HG03060 (cell line): ENCODE results near the gene NDC80.
"Not testable (repeated sequence)": the region's sequence is repeated elsewhere in the genome, so short reads cannot be mapped to it uniquely, and the experiment has no call there.

Experiments used
- ATAC-seq: cut with Tn5 transposase; IDR thresholded peaks from one replicate; pipeline ENCODE4 v1.9.1; 2021; ENCODE audit warnings: low read depth, moderate number of reproducible peaks; ENCODE audit not compliant: unreplicated experiment

NDC80 gene

DNA sequence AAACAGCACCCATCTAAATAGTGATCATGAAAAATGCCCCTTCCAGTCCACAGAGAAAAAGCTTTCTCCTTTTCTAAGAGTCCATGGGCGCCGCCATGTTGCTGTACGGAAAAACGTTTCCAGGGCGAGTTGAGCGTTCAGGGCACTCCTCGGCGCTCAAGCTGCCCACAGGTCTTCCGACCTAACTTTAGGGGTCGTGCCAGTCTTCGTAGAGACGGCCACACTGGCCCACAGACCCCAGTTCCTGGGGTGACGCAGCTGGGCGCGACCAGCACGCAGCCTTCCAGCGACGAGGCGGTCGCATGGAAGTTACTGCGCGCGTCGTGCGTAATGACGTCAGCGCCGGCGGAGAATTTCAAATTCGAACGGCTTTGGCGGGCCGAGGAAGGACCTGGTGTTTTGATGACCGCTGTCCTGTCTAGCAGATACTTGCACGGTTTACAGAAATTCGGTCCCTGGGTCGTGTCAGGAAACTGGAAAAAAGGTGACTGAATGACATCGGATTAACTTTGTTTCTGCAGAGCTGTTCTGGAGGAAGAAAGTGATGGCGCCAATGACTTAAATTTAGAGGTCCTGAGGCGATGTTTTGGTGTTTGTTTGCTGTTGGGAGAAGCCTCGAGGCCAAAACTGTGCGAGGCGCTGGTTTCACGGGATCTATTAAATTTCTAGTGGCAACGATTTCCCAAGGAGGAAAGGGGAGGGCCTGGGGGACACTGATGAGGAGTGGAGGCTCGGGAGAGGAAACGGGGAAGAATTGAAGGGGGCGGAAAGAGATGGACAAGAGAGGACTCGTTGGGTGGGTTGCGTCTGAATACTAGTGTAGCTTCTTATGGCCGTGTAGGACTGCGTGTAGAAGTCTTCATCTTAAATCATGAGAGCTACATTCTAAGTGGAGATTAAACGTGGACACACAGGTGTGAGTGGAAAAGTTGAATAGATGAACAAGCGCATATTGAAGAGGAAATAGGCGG is at the start of gene NDC80, which contains the start of gene METTL4:
NDC80 (plus strand) TSS at position 358 of the 971 bp plus-strand sequence. CDS start 1,429 bp downstream, outside the sequence.
METTL4 (minus strand) TSS at position 306 of the 971 bp plus-strand sequence. CDS start 4,289 bp downstream, outside the sequence.
- ATAC-seq, result peak; percentile 69

DNA sequence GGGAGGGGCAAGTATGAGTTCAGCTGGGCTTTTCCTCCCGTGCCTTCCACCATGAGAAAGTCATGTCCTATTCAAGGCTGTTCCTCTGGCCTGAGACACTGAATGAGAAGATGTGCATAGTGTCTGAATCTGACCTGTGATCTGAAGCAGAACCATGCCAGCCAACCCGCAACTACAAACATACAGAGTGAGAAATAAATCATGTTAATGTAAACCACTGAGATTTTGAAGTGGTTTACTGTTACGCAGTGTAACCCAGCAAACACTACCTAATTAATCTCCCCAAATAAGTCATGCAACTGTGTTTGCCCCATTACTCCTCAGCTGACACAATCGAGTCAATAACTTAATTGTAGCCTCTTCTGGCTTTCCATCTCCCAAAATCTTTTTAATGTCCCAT is 49.2 kb upstream of the NDC80 start:
- no peak for ATAC-seq

DNA sequence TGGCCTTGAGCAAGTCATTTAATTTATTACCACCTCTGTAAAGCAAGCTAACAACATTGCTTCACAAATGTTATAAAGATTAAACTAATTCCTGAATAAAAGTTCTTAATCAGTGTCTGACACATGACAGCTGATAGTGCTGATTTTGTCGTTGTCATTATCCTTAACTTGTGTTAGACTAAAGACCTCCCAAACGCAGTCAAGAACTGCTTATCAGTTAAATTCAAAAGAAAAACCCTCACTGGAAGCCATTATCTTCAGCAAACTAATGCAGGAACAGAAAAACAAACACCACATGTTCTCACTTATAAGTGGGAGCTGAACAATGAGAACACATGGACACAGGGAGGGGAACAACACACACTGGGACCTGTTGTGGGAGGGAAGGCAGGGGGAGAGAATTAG is 46.6 kb upstream of the NDC80 start:
- ATAC-seq, result not testable (repeated sequence)

DNA sequence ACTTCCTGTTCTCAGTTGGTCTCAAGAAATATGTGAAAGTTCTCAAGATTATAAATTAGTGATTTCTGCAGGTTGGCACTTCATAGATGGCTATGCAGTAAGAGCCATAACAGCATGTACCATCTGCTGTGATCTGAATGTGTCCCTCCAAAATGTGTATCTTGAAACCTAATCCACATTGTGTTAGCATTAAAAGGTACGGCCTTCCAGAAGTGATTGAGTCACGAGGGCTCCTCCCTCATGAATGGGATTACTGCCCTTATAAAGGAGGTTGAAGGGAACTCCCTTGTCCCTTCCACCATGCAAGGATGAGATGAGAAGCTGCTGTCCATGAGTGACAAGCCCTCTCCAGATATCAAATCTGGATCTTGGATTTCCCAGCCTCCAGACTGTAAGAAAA is 45.0 kb upstream of the NDC80 start:
- ATAC-seq, result no peak

DNA sequence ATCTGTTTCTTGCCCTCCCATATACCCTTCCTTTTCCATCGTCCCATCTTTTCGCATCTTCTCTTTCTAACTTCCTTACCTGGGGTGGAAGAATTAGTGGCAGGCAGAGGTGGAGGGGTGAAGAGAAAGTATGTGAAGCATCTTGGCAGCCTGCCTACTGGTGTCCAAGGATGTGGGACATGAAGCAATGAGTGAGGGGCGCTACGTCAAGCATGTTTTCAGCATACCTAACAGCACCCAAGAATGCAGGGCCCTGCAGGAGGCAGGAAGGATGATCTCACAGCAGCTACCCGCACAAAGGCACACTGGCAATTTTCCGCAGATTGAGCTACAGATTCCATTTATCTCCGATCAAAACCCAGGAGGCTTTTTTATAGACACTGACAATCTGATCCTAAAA is 42.2 kb upstream of the NDC80 start:
- no peak for ATAC-seq

DNA sequence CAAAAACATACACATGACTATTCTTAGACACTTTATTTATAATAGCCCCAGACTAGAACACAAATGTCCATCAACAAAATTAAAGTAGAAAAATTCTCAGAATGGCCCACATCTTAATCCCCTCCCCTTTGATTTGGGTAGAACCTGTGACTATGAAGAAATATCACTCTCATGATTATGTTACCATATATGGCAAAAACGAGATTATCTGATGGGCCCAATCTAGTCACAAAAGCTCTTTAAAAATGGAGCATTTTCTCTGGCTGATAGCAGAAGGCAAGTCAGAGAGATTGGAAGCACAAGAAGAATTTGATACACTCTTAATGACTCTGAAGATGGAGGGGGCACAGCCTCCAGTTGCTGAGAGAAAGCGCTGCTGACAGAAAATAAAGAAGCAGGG is 39.6 kb upstream of the NDC80 start:
- ATAC-seq, result no peak

DNA sequence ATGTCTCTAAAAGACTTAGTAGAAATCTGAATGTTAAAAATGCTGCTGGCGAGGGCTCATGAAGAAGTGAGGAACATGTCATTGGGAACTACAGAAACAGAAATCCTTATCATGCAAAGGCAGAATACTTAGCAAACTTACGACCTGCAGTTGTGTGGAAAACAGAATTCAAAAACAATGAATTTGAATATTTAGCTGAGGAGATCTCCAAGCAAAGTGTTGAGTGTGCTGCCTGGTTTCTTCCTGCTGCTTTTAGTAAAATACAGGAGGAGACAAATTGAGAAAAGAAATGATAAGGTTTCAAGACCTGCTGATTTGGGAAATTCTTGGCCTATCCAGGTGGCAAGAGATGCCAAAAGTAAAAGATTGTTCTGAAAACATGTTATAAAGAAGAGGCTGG is 38.6 kb upstream of the NDC80 start:
- no peak for ATAC-seq

DNA sequence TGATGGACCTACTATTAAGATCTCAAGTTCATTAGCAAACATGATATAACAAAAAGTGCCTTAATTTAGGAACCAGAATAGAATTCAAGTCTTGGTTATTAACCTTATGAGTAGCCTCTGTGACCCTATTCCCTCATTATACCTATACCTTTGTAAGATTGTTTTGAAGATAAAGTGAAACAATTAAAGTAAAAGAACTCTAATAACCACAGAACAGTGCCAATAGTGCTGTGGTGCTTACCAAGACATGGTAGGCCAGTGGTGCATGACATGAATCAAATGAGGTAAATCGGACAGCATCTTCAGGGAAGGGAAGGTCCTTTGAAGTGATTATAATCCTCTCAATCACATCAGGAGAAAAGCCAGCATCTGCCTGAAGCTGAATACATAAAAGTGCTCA is 36.5 kb upstream of the NDC80 start:
- ATAC-seq, result no peak

DNA sequence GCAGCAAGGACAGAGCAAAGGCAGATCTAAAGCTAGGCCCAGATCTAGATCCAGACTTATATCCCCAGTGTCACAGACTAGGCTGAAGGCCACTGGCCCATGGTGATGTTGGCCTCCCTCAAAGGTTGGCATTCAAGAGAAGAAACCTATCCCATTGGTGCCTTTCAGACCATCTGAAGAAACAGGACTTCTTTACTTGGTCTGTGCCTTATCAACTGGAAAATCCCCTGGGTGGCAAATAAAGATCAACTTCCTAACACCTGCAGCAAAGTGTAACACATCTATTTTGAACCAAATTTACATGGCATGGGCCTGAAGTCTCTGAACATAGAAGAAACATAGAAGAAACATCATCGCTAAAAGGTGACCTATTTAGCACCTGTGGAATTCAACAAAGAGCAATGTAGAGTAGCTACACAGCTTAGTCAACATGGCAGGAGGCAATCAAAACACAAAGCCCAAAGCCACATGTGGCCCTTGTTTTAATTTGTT is 35.9 kb upstream of the NDC80 start:
- no peak for ATAC-seq

DNA sequence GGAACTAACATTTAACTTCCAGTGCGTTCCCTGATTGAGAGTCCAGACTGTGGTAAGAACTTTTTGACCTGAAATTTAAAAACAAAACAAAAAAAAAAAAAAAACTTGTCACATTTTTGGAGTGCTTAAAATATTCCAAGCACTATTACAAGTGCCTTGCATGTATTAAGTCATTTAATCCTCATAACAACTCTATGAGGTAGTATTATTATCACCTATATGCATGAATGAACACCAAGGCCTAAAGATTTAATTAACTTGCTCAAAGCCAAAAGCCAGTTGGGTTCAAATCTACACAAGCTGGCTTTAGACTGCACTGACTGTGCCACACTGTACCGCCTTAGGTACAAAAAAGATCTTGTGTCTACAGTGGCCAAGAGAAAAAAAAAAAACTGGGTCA is 35.3 kb upstream of the NDC80 start:
- no peak for ATAC-seq

DNA sequence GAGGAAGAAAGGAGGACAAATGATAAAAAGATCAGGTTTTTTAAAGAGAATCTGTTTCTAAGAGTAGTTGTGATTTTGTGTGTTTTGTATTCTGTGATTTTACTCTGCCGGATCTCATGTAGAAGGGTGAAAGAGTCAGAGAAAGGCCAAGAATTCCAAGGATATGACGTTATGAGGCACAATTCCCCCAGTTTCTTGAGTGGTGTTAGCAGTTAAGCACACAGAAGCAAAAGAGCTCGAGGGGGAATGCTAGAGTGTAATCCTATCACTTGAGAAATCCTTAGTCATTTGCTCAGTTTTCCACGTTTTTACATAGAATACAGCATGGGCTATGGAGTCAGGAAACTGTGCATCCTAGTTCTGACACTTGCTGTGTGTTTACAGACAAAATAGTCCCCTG is 34.9 kb upstream of the NDC80 start:
- ATAC-seq, result no peak

DNA sequence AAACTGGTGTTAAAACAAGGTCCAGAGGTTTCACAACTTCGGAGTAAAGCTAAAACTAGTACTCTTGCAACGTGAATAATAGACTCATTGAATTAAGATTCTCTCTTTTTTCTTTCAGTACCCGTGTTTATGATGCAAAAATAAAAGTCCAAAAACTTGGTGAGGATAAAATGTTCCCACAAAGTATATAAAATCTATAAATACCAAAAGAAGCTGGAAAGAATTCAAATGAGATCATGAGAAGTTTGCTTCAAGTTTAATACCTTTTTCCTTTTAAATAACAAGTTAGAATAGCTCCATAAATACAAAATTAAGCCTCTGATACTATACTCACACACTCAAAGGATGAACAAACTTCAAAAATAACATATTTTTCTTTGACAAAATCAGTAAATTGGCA is 34.1 kb upstream of the NDC80 start:
- no peak for ATAC-seq

DNA sequence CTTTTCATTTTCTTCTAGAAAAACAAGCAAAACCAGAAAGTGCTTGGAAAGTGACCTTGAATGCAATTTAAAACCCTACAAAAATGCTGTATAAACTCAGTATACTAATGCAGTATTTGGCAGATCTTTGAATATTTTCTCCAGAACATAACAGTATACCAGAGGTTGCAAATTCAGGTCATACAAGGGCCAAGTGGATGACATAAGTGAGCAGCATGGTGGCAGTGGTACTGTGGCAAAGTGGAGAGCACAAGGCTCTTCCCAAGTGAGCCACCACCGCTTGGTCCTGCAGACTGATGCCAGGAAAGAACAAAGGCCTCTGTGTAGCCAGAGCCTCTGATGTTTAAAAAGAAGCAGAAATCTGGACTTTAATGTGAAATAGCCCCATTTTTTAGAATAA is 33.1 kb upstream of the NDC80 start:
- ATAC-seq, result no peak

DNA sequence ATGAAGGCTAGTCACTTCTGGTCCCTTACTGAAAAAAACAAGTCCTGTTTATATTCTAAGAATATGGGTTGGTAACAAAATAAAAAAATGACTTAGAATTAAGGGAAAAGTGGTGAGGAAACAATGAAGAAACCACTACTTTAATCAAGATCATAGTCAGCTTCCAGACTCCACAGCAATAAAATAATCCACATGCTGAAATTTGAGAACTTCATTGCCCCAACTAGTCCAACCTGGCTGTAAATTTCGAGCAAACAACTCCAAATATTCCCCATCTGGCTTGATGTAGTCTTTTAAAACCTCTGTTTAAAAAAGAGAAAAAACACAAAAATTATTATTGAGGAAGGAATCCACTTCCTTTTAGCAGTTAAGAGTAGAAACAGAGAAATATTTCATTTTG is 32.5 kb upstream of the NDC80 start:
- ATAC-seq, result no peak

DNA sequence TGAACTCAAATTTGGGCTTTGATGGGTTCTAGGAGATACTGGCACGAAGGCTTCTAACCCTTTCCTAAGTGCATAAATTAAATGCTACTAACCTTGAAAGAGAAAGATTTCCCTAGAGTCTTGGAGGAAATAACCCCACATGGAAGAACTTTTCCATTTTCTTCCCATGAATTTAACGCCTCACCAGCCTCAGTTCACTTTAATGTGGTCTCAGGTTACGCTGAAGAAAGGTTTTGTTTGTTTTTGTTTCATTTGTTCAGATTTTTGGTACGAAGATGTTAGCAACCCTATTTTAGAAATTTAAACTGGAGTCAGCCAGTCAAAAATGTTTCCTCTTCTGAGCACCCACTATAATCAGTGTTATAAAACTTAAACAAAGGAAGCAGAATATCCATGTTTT is 30.8 kb upstream of the NDC80 start:
- ATAC-seq, result no peak

DNA sequence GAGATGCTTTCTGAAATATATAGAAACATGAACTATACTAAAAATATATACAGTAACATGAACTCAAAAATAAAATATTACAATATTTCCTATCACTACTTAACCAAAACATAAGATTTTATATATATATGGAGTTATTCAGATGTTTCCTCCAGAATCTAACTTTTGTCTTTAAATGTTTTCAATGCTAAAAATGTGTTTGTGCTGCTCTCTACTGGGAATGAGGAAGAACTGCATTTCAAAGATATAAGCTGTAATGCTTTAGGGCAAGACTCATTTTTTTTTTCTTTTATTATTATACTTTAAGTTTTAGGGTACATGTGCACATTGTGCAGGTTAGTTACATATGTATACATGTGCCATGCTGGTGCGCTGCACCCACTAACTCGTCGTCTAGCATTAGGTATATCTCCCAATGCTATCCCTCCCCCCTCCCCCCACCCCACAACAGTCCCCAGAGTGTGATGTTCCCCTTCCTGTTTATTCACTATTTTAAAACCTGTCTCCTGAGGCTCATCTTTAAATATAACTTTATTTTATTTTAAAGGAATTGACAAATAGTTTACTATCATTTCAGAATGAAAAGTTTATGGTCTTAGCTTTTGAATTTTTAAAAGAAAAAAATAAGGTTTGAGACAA is 29.3 kb upstream of the NDC80 start:
- not testable (repeated sequence) for ATAC-seq

DNA sequence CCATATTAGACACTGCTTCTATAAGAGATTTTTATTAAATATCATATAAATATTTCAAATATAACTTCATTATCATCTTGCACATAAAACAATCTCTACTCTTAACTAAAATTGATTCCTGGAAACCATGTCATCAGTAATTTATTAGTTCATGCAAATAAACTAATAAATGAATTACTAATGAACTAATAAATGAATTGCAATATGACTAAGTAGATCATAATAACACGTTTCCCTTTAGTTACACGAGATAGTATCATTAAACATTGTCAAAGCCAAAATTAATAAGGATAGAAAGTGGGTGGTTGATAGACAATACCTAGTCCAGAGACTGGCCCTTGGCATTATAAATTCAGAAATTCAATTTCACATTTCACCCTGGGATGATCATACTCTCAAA is 26.2 kb upstream of the NDC80 start:
- ATAC-seq, result no peak

DNA sequence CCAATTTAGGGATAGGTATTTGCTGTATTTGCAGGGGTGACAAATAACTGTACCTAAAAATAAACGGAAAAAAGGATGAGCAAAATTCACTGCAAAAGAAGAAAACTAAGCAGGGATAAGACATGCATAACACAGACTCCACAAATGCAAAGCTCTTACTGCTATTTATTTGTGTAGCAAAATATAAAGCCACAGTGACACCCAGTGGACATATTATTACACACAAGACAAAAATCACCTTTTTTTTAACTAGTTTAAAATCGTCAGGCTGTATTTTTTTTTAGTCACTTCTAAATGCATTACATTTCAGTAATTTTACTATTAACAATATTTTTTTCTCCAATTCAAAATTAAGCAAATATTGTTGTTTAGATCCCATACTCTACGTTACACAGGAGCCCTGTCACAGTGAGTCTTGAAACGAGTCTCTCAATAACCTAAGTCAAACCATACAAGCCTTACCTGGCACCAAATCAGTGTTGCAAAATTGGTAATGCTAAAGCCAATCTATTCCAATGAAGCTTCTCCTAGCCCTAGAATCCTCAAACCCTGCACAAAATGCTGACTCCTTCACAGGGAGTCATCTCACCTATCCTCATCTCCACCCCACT is 23.8 kb upstream of the NDC80 start:
- peak; percentile 49 for ATAC-seq

DNA sequence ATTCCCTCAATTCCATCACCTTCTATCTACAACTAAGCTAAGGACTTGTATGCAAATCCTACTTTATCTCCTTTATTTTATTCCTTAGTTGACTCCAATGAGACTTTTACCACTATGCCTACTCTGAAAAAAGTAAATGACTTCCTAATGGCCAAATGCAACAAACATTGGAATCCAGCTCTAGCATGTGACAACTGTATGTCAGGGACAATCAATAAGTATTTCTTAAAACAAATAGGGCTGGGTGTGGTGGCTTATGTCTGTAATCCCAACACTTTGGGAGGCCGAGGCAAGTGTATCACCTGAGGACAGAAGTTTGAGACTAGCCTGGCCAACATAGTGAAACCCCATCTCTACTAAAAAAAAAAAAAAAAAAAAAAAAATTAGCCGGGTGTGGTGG is 21.9 kb upstream of the NDC80 start:
- no peak for ATAC-seq

DNA sequence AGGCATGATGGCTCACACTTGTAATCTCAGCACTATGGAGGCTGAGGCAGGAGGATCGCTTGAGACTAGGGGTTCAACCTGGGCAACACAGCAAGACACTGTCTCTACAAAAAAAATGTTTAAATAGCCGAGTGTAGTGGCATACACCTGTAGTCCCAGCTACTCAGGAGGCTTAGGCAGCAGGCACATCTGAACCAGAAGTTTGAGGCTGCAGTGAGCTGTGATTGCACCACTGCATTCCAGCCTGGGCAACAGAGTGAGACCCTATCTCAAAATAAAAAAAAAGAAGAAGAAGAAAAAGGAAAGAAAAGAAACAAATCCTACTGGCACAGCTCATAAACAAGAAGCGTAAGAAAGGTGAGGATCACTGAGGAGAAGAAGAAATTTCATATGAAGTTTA is 19.9 kb upstream of the NDC80 start:
- ATAC-seq, result no peak

DNA sequence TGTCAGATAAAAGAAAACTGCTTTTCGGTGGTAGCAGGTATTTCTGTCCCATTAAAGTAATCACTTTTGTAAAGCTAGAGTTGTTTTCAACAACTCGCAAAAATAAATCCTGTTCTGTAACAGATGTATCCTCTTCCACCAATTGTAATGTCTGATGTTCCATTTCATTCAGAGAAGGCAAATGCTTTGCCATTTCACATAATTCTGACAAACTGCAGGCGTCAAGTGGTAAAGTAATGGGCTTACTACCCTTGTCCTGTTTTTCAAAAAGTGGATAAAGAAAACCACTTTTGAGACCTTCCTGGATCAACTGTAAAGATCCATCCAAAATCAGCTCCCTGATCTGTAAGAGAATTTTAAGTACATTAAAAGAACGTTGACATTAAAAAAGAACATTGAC is 16.7 kb upstream of the NDC80 start:
- ATAC-seq, result no peak
